Epithelial cell of proximal tubule (primary cell): ENCODE measurements around the gene KIF20A. TPM values are rescaled to one million over a fixed set of nuclear protein-coding genes. Genes with fewer than 3 reads are reported as not detected.
A peak's percentile ranks its signal among the peaks of the same experiment; 100 is the strongest.

Experiments
- DNase-seq: peaks from one replicate; pipeline ENCODE4 v3.0.0-alpha.2; 2011; ENCODE audit warnings: low read depth
- H3K4me3 ChIP-seq: 2 replicates; pipeline ENCODE4 v1.5.1; 2011; ENCODE audit warnings: low read depth, mild to moderate bottlenecking, low read length
- CTCF ChIP-seq: conservative IDR thresholded peaks from 2 replicates; pipeline ENCODE4 v1.5.1; 2012; ENCODE audit warnings: low read depth, mild to moderate bottlenecking, low read length
- total RNA-seq: library from RNA; depleted of rRNA; stranded (reverse); fragments of >200 nt; gene quantifications from 2 replicates; pipeline ENCODE4 v1.2.3, GENCODE V29; 2015

KIF20A gene
- total RNA-seq, 1 donor from 2014 or later = 49.6 TPM

GRCh38 chr5:138213161-138214029 lies 34.5 kb downstream of the KIF20A start, which contains the start of gene CDC23:
Gene CDC23 (minus strand): TSS chr5:138213323. CDS start chr5:138213312, 11 bp downstream.
- no peak for TF ChIP-seq CTCF
- peak within 1 kb of the TSS; percentile 95 for H3K4me3 ChIP-seq
- DNase-seq = peak; percentile 91

GRCh38 chr5:138216799-138217198 lies 37.9 kb downstream of the KIF20A start:
- no peak overlapping the region for H3K4me3 ChIP-seq
- TF ChIP-seq CTCF = no peak
- no peak for DNase-seq

GRCh38 chr5:138223532-138223931 lies 44.6 kb downstream of the KIF20A start:
- DNase-seq = no peak
- no peak overlapping the region for H3K4me3 ChIP-seq
- TF ChIP-seq CTCF = no peak

GRCh38 chr5:138224712-138225111 lies 45.8 kb downstream of the KIF20A start:
- H3K4me3 ChIP-seq = no peak overlapping the region
- DNase-seq = no peak
- no peak for TF ChIP-seq CTCF

GRCh38 chr5:138226910-138227309 lies 48.0 kb downstream of the KIF20A start:
- DNase-seq = no peak
- H3K4me3 ChIP-seq = no peak overlapping the region
- TF ChIP-seq CTCF = no peak

GRCh38 chr5:138229387-138229786 lies 50.5 kb downstream of the KIF20A start:
- no peak for TF ChIP-seq CTCF
- no peak for DNase-seq
- H3K4me3 ChIP-seq = no peak overlapping the region

GRCh38 chr5:138230261-138230660 lies 51.3 kb downstream of the KIF20A start:
- no peak for DNase-seq
- H3K4me3 ChIP-seq = no peak overlapping the region
- no peak for TF ChIP-seq CTCF
